WTC11 (cell line): Measurements from ENCODE around the gene IRS1. TPM values are rescaled to one million over a fixed set of nuclear protein-coding genes. Genes with fewer than 3 reads are reported as not detected.

ENCODE experiments used
- ATAC-seq: fragments of 200-7000 bp; cut with Tn5 transposase; 2 replicates; pipeline ENCODE4 v1.10.0; 2021; ENCODE audit warnings: mild to moderate bottlenecking, moderate library complexity
- CTCF ChIA-PET: fragments of 300-600 bp; sonication (Branson Sonifier 250); formaldehyde crosslinking; loops from one replicate; lab custom pipeline; 2021; ENCODE audit warnings: antibody characterized with exemption; lab: Charles Lee
- POLR2A ChIA-PET: fragments of 350-600 bp; sonication (Branson Sonifier 250); formaldehyde crosslinking; loops from one replicate; lab custom pipeline; 2021; ENCODE audit warnings: antibody characterized with exemption; lab: Charles Lee
- DNase-seq: peaks from one replicate; pipeline ENCODE4 v3.0.0; 2021; ENCODE audit warnings: low spot score
- H3K27ac Mint-ChIP-seq: 2 replicates; pipeline ENCODE4 v1.8.0; 2021; ENCODE audit warnings: mixed read lengths
- H3K27me3 Mint-ChIP-seq: 2 replicates; pipeline ENCODE4 v1.8.0; 2021; ENCODE audit warnings: low read depth, mild to moderate bottlenecking, moderate library complexity, mixed read lengths
- H3K36me3 Mint-ChIP-seq: 2 replicates; pipeline ENCODE4 v1.8.0; 2021; ENCODE audit warnings: mixed read lengths
- H3K4me1 Mint-ChIP-seq: 2 replicates; pipeline ENCODE4 v1.8.0; 2022; ENCODE audit warnings: mixed read lengths
- H3K4me3 Mint-ChIP-seq: 2 replicates; pipeline ENCODE4 v1.8.0; 2021; ENCODE audit warnings: mild to moderate bottlenecking, moderate library complexity, mixed read lengths
- H3K9me3 Mint-ChIP-seq: 2 replicates; pipeline ENCODE4 v1.8.0; 2021; ENCODE audit warnings: mixed read lengths
- CBFB ChIP-seq: sonication (generic); formaldehyde crosslinking; IDR thresholded peaks from 2 replicates; pipeline ENCODE4 v1.8.1; 2022; ENCODE audit warnings: mild to moderate bottlenecking, low read depth, missing genetic modification reagents
- CREM ChIP-seq: sonication (generic); formaldehyde crosslinking; IDR thresholded peaks from 2 replicates; pipeline ENCODE4 v1.8.1; 2022; ENCODE audit warnings: mild to moderate bottlenecking, missing genetic modification reagents, moderate library complexity
- EMX1 ChIP-seq: fragments of 250-450 bp; sonication (Bioruptor Pico); IDR thresholded peaks from 2 replicates; pipeline ENCODE4 v1.8.0; 2021; ENCODE audit warnings: mild to moderate bottlenecking
- GABPB1 ChIP-seq: sonication (generic); formaldehyde crosslinking; IDR thresholded peaks from 2 replicates; pipeline ENCODE4 v1.8.1; 2023; ENCODE audit warnings: mild to moderate bottlenecking, missing genetic modification reagents
- IRF2 ChIP-seq: sonication (generic); formaldehyde crosslinking; IDR thresholded peaks from 2 replicates; pipeline ENCODE4 v1.8.0; 2022; ENCODE audit warnings: low read depth, missing genetic modification reagents, borderline replicate concordance
- MXD4 ChIP-seq: fragments of 250-450 bp; sonication (Bioruptor Pico); IDR thresholded peaks from 2 replicates; pipeline ENCODE4 v1.8.0; 2021; ENCODE audit warnings: mild to moderate bottlenecking, moderate library complexity, borderline replicate concordance
- MYBL2 ChIP-seq: sonication (generic); formaldehyde crosslinking; IDR thresholded peaks from 2 replicates; pipeline ENCODE4 v1.8.1; 2023; ENCODE audit warnings: mild to moderate bottlenecking, moderate library complexity, missing genetic modification reagents
- NFYB ChIP-seq: sonication (generic); formaldehyde crosslinking; conservative IDR thresholded peaks from 2 replicates; pipeline ENCODE4 v1.8.0; 2022; ENCODE audit warnings: low read depth, missing genetic modification reagents
- NR1H2 ChIP-seq: sonication (generic); formaldehyde crosslinking; IDR thresholded peaks from 2 replicates; pipeline ENCODE4 v1.9.0; 2021; ENCODE audit warnings: mild to moderate bottlenecking, moderate library complexity, missing genetic modification reagents
- NR2C2 ChIP-seq: sonication (generic); formaldehyde crosslinking; IDR thresholded peaks from 2 replicates; pipeline ENCODE4 v1.8.0; 2022; ENCODE audit warnings: mild to moderate bottlenecking, missing genetic modification reagents
- OVOL2 ChIP-seq: fragments of 250-450 bp; sonication (Bioruptor Pico); IDR thresholded peaks from 2 replicates; pipeline ENCODE4 v1.9.0; 2021; ENCODE audit warnings: mild to moderate bottlenecking, borderline replicate concordance
- RORB ChIP-seq: fragments of 250-450 bp; sonication (Bioruptor Pico); IDR thresholded peaks from 2 replicates; pipeline ENCODE4 v1.9.0; 2021; ENCODE audit warnings: mild to moderate bottlenecking
- ZNF138 ChIP-seq: sonication (generic); formaldehyde crosslinking; conservative IDR thresholded peaks from 2 replicates; pipeline ENCODE4 v1.8.1; 2022; ENCODE audit warnings: mild to moderate bottlenecking, moderate library complexity, missing genetic modification reagents
- ZNF219 ChIP-seq: sonication (generic); formaldehyde crosslinking; IDR thresholded peaks from 2 replicates; pipeline ENCODE4 v1.8.0; 2023; ENCODE audit warnings: missing genetic modification reagents, mild to moderate bottlenecking, borderline replicate concordance
- ZNF317 ChIP-seq: sonication (generic); formaldehyde crosslinking; IDR thresholded peaks from 2 replicates; pipeline ENCODE4 v1.8.1; 2023; ENCODE audit warnings: low read depth, mild to moderate bottlenecking, moderate library complexity, missing genetic modification reagents, borderline replicate concordance
- total RNA-seq: library from RNA; stranded (reverse); gene quantifications from 3 replicates; pipeline ENCODE4 v1.2.3, GENCODE V29; 2021
- TF ChIP-seq, protein P1 (sequence below): sonication (generic); formaldehyde crosslinking; IDR thresholded peaks from 2 replicates; pipeline ENCODE4 v1.8.0; 2023; ENCODE audit warnings: mild to moderate bottlenecking, missing genetic modification reagents
- TF ChIP-seq, protein P2 (sequence below): sonication (generic); formaldehyde crosslinking; conservative IDR thresholded peaks from 2 replicates; pipeline ENCODE4 v1.8.1; 2022; ENCODE audit warnings: mild to moderate bottlenecking, missing genetic modification reagents
- TF ChIP-seq, protein P3 (sequence below): sonication (generic); formaldehyde crosslinking; conservative IDR thresholded peaks from 2 replicates; pipeline ENCODE4 v1.8.1; 2023; ENCODE audit warnings: mild to moderate bottlenecking, low read depth, missing genetic modification reagents, moderate library complexity
- TF ChIP-seq, protein P4 (sequence below): sonication (generic); formaldehyde crosslinking; IDR thresholded peaks from 2 replicates; pipeline ENCODE4 v1.8.1; 2023; ENCODE audit warnings: mild to moderate bottlenecking, missing genetic modification reagents, moderate library complexity
- TF ChIP-seq, protein P5 (sequence below): sonication (generic); formaldehyde crosslinking; IDR thresholded peaks from 2 replicates; pipeline ENCODE4 v1.8.0; 2022; ENCODE audit warnings: mild to moderate bottlenecking, missing genetic modification reagents
- TF ChIP-seq, protein P6 (sequence below): sonication (generic); formaldehyde crosslinking; IDR thresholded peaks from 2 replicates; pipeline ENCODE4 v1.8.1; 2022; ENCODE audit warnings: low read depth, missing genetic modification reagents, borderline replicate concordance
- TF ChIP-seq, protein P7 (sequence below): fragments of 250-450 bp; sonication (Bioruptor Pico); IDR thresholded peaks from 2 replicates; pipeline ENCODE4 v1.9.0; 2021; ENCODE audit warnings: mild to moderate bottlenecking, borderline replicate concordance
- TF ChIP-seq, protein P8 (sequence below): sonication (generic); formaldehyde crosslinking; IDR thresholded peaks from 2 replicates; pipeline ENCODE4 v1.8.1; 2022; ENCODE audit warnings: mild to moderate bottlenecking, missing genetic modification reagents, moderate library complexity, borderline replicate concordance

Gene IRS1
- total RNA-seq, 1 experiment from 2014 or later: 22.9 TPM

DNA sequence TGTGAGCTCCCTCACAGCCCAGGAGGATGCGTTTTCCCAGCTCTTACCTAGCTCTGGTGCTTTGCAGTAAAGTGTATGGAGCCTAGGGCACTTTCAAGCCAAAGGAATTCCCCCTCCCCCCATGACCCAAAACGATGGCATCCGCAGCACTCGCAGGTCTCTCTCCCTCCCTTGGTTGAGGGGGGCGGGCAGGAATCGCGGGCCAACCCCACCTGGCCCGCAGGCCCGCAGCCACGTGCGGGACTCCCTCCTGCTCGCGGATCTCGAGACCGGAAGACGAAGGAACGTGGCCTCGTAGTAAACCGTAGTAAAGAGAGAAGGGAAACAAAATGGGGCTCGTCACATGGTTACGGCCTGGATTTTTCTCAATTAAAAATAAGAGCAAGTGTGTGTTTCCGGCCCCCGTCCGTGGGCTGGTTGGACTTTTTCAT lies 8.5 kb downstream of the IRS1 start (continued):
- TF ChIP-seq, protein P1, sequence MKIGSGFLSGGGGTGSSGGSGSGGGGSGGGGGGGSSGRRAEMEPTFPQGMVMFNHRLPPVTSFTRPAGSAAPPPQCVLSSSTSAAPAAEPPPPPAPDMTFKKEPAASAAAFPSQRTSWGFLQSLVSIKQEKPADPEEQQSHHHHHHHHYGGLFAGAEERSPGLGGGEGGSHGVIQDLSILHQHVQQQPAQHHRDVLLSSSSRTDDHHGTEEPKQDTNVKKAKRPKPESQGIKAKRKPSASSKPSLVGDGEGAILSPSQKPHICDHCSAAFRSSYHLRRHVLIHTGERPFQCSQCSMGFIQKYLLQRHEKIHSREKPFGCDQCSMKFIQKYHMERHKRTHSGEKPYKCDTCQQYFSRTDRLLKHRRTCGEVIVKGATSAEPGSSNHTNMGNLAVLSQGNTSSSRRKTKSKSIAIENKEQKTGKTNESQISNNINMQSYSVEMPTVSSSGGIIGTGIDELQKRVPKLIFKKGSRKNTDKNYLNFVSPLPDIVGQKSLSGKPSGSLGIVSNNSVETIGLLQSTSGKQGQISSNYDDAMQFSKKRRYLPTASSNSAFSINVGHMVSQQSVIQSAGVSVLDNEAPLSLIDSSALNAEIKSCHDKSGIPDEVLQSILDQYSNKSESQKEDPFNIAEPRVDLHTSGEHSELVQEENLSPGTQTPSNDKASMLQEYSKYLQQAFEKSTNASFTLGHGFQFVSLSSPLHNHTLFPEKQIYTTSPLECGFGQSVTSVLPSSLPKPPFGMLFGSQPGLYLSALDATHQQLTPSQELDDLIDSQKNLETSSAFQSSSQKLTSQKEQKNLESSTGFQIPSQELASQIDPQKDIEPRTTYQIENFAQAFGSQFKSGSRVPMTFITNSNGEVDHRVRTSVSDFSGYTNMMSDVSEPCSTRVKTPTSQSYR (CRISPR knock-in tag): peak; percentile 96
- TF ChIP-seq, protein P2, sequence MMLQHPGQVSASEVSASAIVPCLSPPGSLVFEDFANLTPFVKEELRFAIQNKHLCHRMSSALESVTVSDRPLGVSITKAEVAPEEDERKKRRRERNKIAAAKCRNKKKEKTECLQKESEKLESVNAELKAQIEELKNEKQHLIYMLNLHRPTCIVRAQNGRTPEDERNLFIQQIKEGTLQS: no peak
- TF ChIP-seq NR1H2 (CRISPR knock-in tag) (peak; percentile 77), ZNF219 (CRISPR knock-in tag) (0 out of 2 replicates have a peak, but pooled peaks have one; percentile 78), NFYB (CRISPR knock-in tag) (no peak), CBFB (CRISPR knock-in tag) (no peak), ZNF138 (peak; percentile 40; the same call in 1 of the 2 replicates), EMX1 (CRISPR knock-in tag) (no peak), MYBL2 (CRISPR knock-in tag) (peak; percentile 91), NR2C2 (CRISPR knock-in tag) (0 out of 2 replicates have a peak, but pooled peaks have one; percentile 58), CREM (CRISPR knock-in tag) (no peak), ZNF317 (CRISPR knock-in tag) (no peak)
- TF ChIP-seq, protein P3, sequence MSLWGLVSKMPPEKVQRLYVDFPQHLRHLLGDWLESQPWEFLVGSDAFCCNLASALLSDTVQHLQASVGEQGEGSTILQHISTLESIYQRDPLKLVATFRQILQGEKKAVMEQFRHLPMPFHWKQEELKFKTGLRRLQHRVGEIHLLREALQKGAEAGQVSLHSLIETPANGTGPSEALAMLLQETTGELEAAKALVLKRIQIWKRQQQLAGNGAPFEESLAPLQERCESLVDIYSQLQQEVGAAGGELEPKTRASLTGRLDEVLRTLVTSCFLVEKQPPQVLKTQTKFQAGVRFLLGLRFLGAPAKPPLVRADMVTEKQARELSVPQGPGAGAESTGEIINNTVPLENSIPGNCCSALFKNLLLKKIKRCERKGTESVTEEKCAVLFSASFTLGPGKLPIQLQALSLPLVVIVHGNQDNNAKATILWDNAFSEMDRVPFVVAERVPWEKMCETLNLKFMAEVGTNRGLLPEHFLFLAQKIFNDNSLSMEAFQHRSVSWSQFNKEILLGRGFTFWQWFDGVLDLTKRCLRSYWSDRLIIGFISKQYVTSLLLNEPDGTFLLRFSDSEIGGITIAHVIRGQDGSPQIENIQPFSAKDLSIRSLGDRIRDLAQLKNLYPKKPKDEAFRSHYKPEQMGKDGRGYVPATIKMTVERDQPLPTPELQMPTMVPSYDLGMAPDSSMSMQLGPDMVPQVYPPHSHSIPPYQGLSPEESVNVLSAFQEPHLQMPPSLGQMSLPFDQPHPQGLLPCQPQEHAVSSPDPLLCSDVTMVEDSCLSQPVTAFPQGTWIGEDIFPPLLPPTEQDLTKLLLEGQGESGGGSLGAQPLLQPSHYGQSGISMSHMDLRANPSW: no peak
- TF ChIP-seq, protein P4, sequence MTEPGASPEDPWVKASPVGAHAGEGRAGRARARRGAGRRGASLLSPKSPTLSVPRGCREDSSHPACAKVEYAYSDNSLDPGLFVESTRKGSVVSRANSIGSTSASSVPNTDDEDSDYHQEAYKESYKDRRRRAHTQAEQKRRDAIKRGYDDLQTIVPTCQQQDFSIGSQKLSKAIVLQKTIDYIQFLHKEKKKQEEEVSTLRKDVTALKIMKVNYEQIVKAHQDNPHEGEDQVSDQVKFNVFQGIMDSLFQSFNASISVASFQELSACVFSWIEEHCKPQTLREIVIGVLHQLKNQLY (CRISPR knock-in tag): no peak
- TF ChIP-seq, protein P5, sequence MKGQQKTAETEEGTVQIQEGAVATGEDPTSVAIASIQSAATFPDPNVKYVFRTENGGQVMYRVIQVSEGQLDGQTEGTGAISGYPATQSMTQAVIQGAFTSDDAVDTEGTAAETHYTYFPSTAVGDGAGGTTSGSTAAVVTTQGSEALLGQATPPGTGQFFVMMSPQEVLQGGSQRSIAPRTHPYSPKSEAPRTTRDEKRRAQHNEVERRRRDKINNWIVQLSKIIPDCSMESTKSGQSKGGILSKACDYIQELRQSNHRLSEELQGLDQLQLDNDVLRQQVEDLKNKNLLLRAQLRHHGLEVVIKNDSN (CRISPR knock-in tag): peak; percentile 85
- TF ChIP-seq, protein P6, sequence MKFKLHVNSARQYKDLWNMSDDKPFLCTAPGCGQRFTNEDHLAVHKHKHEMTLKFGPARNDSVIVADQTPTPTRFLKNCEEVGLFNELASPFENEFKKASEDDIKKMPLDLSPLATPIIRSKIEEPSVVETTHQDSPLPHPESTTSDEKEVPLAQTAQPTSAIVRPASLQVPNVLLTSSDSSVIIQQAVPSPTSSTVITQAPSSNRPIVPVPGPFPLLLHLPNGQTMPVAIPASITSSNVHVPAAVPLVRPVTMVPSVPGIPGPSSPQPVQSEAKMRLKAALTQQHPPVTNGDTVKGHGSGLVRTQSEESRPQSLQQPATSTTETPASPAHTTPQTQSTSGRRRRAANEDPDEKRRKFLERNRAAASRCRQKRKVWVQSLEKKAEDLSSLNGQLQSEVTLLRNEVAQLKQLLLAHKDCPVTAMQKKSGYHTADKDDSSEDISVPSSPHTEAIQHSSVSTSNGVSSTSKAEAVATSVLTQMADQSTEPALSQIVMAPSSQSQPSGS (CRISPR knock-in tag): no peak

DNA sequence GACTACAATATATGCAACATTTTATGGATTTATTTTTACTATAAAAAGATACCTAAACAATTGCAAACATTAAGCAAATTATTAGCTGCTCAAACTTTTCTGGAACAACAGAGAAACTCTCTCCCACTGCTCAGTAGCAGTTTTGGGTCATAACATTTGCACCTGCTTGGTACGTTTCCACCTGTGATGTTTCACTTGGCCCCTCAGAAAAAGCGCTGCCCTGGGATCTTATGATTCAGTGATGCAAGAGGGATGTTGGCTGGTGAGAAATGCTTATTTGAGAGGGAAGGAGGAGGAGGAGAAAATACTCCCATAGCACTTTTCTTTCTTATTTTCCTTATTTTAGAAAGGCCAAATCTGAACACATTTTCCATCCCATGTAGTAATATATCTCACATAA lies 9.2 kb downstream of the IRS1 start:
- Mint-ChIP-seq H3K4me1 (peaks cover 55% of the 10 kb centered on the region), H3K4me3 (peak overlapping the region; percentile 84), H3K9me3 (peaks cover 7% of the 10 kb centered on the region), H3K36me3 (peaks cover 14% of the 10 kb centered on the region), H3K27me3 (no peaks in the 10 kb centered on the region), H3K27ac (peak overlapping the region; percentile 96)
- ChIA-PET CTCF (no interaction called here), POLR2A (interaction anchor here (1.0 to 1.6 kb wide), 2 partner anchors 9 to 10 kb away, joined by 3 to 7 read pairs; partner anchors contain the start of gene IRS1)
- no peak for DNase-seq
- ATAC-seq: no peak
- no peak for TF ChIP-seq IRF2 (CRISPR knock-in tag)
- TF ChIP-seq GABPB1 (CRISPR knock-in tag): no peak
- TF ChIP-seq NR1H2 (CRISPR knock-in tag): no peak
- TF ChIP-seq OVOL2 (CRISPR knock-in tag): no peak
- TF ChIP-seq MXD4 (CRISPR knock-in tag): no peak
- TF ChIP-seq RORB (CRISPR knock-in tag): no peak
- TF ChIP-seq, protein P7, sequence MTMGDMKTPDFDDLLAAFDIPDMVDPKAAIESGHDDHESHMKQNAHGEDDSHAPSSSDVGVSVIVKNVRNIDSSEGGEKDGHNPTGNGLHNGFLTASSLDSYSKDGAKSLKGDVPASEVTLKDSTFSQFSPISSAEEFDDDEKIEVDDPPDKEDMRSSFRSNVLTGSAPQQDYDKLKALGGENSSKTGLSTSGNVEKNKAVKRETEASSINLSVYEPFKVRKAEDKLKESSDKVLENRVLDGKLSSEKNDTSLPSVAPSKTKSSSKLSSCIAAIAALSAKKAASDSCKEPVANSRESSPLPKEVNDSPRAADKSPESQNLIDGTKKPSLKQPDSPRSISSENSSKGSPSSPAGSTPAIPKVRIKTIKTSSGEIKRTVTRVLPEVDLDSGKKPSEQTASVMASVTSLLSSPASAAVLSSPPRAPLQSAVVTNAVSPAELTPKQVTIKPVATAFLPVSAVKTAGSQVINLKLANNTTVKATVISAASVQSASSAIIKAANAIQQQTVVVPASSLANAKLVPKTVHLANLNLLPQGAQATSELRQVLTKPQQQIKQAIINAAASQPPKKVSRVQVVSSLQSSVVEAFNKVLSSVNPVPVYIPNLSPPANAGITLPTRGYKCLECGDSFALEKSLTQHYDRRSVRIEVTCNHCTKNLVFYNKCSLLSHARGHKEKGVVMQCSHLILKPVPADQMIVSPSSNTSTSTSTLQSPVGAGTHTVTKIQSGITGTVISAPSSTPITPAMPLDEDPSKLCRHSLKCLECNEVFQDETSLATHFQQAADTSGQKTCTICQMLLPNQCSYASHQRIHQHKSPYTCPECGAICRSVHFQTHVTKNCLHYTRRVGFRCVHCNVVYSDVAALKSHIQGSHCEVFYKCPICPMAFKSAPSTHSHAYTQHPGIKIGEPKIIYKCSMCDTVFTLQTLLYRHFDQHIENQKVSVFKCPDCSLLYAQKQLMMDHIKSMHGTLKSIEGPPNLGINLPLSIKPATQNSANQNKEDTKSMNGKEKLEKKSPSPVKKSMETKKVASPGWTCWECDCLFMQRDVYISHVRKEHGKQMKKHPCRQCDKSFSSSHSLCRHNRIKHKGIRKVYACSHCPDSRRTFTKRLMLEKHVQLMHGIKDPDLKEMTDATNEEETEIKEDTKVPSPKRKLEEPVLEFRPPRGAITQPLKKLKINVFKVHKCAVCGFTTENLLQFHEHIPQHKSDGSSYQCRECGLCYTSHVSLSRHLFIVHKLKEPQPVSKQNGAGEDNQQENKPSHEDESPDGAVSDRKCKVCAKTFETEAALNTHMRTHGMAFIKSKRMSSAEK: no peak
- TF ChIP-seq, protein P8, sequence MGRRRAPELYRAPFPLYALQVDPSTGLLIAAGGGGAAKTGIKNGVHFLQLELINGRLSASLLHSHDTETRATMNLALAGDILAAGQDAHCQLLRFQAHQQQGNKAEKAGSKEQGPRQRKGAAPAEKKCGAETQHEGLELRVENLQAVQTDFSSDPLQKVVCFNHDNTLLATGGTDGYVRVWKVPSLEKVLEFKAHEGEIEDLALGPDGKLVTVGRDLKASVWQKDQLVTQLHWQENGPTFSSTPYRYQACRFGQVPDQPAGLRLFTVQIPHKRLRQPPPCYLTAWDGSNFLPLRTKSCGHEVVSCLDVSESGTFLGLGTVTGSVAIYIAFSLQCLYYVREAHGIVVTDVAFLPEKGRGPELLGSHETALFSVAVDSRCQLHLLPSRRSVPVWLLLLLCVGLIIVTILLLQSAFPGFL: no peak
